Left kidney (tissue), 2 donors: ENCODE data around the gene TRIM43B. TPM values are rescaled to one million over a fixed set of nuclear protein-coding genes. Genes with fewer than 3 reads are reported as not detected.
"Not testable (repeated sequence)": the region's sequence is repeated elsewhere in the genome, so short reads cannot be mapped to it uniquely, and the experiment has no call there.

ENCODE experiments used
- DNase-seq: peaks from one replicate; pipeline ENCODE4 v3.0.0-alpha.2; 2013
- polyA plus RNA-seq: library from polyadenylated mRNA; unstranded; fragments of 120-200 nt; gene quantifications from one replicate; pipeline ENCODE4 v1.2.1, GENCODE V29; 2013; ENCODE audit not compliant: insufficient read length

Gene TRIM43B
- polyA plus RNA-seq, 1 donor: 0.17 TPM

GRCh38 chr2:95433973-95434372 lies 50.6 kb downstream of the TRIM43B start:
- DNase-seq: not testable (repeated sequence)

DNA sequence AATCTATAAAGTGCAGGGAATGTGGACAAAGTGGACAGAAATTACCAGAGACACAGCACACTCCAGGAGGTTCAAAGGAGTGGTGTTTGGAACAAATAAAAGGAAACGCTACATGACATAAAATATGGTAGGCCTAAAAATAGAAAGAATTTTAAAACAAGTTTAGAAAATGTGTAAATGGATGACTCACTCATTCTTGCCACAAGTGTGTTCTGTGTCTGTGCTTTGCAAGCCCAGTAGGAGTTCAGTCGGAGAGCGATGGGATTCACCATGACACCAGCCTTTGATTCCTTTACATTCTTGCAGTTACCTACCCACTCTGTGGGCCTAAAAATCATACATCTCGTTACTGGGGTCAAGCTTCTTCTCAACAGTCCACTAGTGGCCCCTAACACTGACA lies 51.2 kb downstream of the TRIM43B start:
- DNase-seq: not testable (repeated sequence)

- not testable (repeated sequence) for DNase-seq
These were observed 54.6 kb downstream of the TRIM43B start for GRCh38 chr2:95429748-95430467.

GRCh38 chr2:95427196-95427867 lies 57.2 kb downstream of the TRIM43B start:
- DNase-seq: not testable (repeated sequence)

Other genes with a start within 250 kb of the TRIM43B start
- gene PROM2, start 210.3 kb downstream of the TRIM43B start, polyA plus RNA-seq: 39.1 TPM
- gene KCNIP3, start 187.4 kb downstream of the TRIM43B start, polyA plus RNA-seq: 17.7 TPM
- 40.8 TPM for gene FAHD2A, start 82.0 kb downstream of the TRIM43B start, polyA plus RNA-seq
- gene TRIM43, start 107.2 kb upstream of the TRIM43B start, polyA plus RNA-seq: 0.62 TPM